ENCODE results near the gene DYSF. TPM values are rescaled to one million over a fixed set of nuclear protein-coding genes. Genes with fewer than 3 reads are reported as not detected.

Gene DYSF
- polyA plus RNA-seq, 1 donor from 2014 or later, result 0.04 TPM

DNA sequence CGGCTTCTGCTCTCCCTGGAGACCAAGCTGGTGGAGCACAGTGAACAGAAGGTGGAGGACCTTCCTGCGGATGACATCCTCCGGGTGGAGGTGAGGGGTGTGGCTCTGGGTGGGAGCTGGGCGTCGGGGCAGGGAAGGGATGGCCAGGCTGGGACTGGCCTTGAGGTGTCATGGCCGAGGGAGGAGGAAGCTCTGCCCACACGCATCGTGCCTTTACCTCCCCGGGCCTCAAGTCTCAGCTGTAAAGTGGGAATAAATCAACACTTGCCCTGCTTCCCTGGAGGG is 98.2 kb downstream of the DYSF start:
- H3K4me2 ChIP-seq (ENCODE audit: low read length), result no peak overlapping the region
- TF ChIP-seq EP300 (conservative IDR thresholded peaks at IDR 0.05; ENCODE audit: poor library complexity, severe bottlenecking), result no peak
- no peak for TF ChIP-seq RAD21 (conservative IDR thresholded peaks at IDR 0.05)
- no peak for TF ChIP-seq SMC3 (conservative IDR thresholded peaks at IDR 0.05; ENCODE audit: poor library complexity)
- TF ChIP-seq MXI1 (conservative IDR thresholded peaks at IDR 0.05; ENCODE audit: poor library complexity, severe bottlenecking), result no peak
- TF ChIP-seq, protein P1, sequence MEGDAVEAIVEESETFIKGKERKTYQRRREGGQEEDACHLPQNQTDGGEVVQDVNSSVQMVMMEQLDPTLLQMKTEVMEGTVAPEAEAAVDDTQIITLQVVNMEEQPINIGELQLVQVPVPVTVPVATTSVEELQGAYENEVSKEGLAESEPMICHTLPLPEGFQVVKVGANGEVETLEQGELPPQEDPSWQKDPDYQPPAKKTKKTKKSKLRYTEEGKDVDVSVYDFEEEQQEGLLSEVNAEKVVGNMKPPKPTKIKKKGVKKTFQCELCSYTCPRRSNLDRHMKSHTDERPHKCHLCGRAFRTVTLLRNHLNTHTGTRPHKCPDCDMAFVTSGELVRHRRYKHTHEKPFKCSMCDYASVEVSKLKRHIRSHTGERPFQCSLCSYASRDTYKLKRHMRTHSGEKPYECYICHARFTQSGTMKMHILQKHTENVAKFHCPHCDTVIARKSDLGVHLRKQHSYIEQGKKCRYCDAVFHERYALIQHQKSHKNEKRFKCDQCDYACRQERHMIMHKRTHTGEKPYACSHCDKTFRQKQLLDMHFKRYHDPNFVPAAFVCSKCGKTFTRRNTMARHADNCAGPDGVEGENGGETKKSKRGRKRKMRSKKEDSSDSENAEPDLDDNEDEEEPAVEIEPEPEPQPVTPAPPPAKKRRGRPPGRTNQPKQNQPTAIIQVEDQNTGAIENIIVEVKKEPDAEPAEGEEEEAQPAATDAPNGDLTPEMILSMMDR (IDR thresholded peaks at IDR 0.05; ENCODE audit: poor library complexity, severe bottlenecking), result no peak
- TF ChIP-seq POLR2AphosphoS5 (IDR thresholded peaks at IDR 0.05), result no peak
- TF ChIP-seq, protein P2, sequence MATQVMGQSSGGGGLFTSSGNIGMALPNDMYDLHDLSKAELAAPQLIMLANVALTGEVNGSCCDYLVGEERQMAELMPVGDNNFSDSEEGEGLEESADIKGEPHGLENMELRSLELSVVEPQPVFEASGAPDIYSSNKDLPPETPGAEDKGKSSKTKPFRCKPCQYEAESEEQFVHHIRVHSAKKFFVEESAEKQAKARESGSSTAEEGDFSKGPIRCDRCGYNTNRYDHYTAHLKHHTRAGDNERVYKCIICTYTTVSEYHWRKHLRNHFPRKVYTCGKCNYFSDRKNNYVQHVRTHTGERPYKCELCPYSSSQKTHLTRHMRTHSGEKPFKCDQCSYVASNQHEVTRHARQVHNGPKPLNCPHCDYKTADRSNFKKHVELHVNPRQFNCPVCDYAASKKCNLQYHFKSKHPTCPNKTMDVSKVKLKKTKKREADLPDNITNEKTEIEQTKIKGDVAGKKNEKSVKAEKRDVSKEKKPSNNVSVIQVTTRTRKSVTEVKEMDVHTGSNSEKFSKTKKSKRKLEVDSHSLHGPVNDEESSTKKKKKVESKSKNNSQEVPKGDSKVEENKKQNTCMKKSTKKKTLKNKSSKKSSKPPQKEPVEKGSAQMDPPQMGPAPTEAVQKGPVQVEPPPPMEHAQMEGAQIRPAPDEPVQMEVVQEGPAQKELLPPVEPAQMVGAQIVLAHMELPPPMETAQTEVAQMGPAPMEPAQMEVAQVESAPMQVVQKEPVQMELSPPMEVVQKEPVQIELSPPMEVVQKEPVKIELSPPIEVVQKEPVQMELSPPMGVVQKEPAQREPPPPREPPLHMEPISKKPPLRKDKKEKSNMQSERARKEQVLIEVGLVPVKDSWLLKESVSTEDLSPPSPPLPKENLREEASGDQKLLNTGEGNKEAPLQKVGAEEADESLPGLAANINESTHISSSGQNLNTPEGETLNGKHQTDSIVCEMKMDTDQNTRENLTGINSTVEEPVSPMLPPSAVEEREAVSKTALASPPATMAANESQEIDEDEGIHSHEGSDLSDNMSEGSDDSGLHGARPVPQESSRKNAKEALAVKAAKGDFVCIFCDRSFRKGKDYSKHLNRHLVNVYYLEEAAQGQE (IDR thresholded peaks at IDR 0.05; ENCODE audit: borderline replicate concordance), result no peak
- no peak for TF ChIP-seq TAF1 (IDR thresholded peaks at IDR 0.05; ENCODE audit: low read depth)
- no peak for TF ChIP-seq EZH2 (IDR thresholded peaks at IDR 0.05; ENCODE audit: borderline replicate concordance, insufficient read depth, low read length, poor library complexity, severe bottlenecking)
- H3K4me3 ChIP-seq (ENCODE audit: low read length), result no peak overlapping the region
- H3K79me2 ChIP-seq (replicated peaks; ENCODE audit: insufficient read depth, low read length), result no peaks in the 10 kb centered on the region
- H4K20me1 ChIP-seq (ENCODE audit: insufficient read depth), result no peaks in the 10 kb centered on the region
- no peak overlapping the region for H3K9ac ChIP-seq (ENCODE audit: low read length)
- no peak overlapping the region for H3K27ac ChIP-seq (ENCODE audit: low read length)
- no peaks in the 10 kb centered on the region for H3K27me3 ChIP-seq (ENCODE audit: insufficient read depth, low read depth, low read length)
- H3F3A ChIP-seq (ENCODE audit: insufficient read depth, low read length, poor library complexity, severe bottlenecking), result no peaks in the 10 kb centered on the region
- no peaks in the 10 kb centered on the region for H3K36me3 ChIP-seq (ENCODE audit: insufficient read depth, low read length)
- no peaks in the 10 kb centered on the region for H3K9me3 ChIP-seq (ENCODE audit: low read length)
- H3K9me2 ChIP-seq (ENCODE audit: insufficient read depth, low read length), result no peaks in the 10 kb centered on the region
- H2AFZ ChIP-seq (ENCODE audit: low read depth, low read length), result no peak overlapping the region

DNA sequence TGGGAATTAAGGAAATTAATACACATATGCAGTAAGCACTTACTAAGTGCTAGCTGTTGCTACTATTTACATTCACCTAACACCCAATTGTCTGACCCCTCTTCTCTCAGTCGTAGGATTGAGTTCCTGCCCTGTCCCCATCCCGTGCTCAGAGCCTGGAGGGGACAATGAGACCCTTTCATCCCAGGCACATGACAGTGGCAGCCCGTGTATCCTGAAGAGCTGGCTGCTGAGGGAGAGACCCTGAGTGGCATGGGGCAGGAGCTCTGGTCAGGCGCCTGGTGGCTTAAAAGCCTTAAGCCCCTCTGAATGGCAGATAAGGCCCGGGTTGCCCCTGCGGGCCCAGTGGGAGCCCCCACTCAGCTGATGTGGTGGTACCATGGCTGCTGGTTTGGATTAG is 99.0 kb downstream of the DYSF start:
- H3K9ac ChIP-seq (ENCODE audit: low read length), result no peak overlapping the region
- no peaks in the 10 kb centered on the region for H3K27me3 ChIP-seq (ENCODE audit: insufficient read depth, low read depth, low read length)
- H3K9me3 ChIP-seq (ENCODE audit: low read length), result no peaks in the 10 kb centered on the region
- H4K20me1 ChIP-seq (ENCODE audit: insufficient read depth), result no peaks in the 10 kb centered on the region
- no peak overlapping the region for H3K4me2 ChIP-seq (ENCODE audit: low read length)
- H3F3A ChIP-seq (ENCODE audit: insufficient read depth, low read length, poor library complexity, severe bottlenecking), result no peaks in the 10 kb centered on the region
- H3K27ac ChIP-seq (ENCODE audit: low read length), result no peak overlapping the region
- TF ChIP-seq SMC3 (conservative IDR thresholded peaks at IDR 0.05; ENCODE audit: poor library complexity), result no peak
- TF ChIP-seq RAD21 (conservative IDR thresholded peaks at IDR 0.05), result no peak
- no peak for TF ChIP-seq POLR2AphosphoS5 (IDR thresholded peaks at IDR 0.05)
- TF ChIP-seq, protein P1 (IDR thresholded peaks at IDR 0.05; ENCODE audit: poor library complexity, severe bottlenecking), result no peak
- TF ChIP-seq TAF1 (IDR thresholded peaks at IDR 0.05; ENCODE audit: low read depth), result no peak
- TF ChIP-seq, protein P2 (IDR thresholded peaks at IDR 0.05; ENCODE audit: borderline replicate concordance), result no peak
- TF ChIP-seq EZH2 (IDR thresholded peaks at IDR 0.05; ENCODE audit: borderline replicate concordance, insufficient read depth, low read length, poor library complexity, severe bottlenecking), result no peak
- no peak for TF ChIP-seq MXI1 (conservative IDR thresholded peaks at IDR 0.05; ENCODE audit: poor library complexity, severe bottlenecking)
- TF ChIP-seq EP300 (conservative IDR thresholded peaks at IDR 0.05; ENCODE audit: poor library complexity, severe bottlenecking), result no peak
- no peak overlapping the region for H2AFZ ChIP-seq (ENCODE audit: low read depth, low read length)
- H3K79me2 ChIP-seq (replicated peaks; ENCODE audit: insufficient read depth, low read length), result no peaks in the 10 kb centered on the region
- no peaks in the 10 kb centered on the region for H3K9me2 ChIP-seq (ENCODE audit: insufficient read depth, low read length)
- no peaks in the 10 kb centered on the region for H3K36me3 ChIP-seq (ENCODE audit: insufficient read depth, low read length)
- H3K4me3 ChIP-seq (ENCODE audit: low read length), result no peak overlapping the region

Measured in neural cell (in vitro differentiated cells).